HG03571 (cell line): ENCODE measurements around the gene ARID3A.
"Not testable (repeated sequence)": the region's sequence is repeated elsewhere in the genome, so short reads cannot be mapped to it uniquely, and the experiment has no call there.

Experiments
- ATAC-seq: cut with Tn5 transposase; IDR thresholded peaks from one replicate; pipeline ENCODE4 v1.9.1; 2021; ENCODE audit not compliant: unreplicated experiment

ARID3A gene

DNA sequence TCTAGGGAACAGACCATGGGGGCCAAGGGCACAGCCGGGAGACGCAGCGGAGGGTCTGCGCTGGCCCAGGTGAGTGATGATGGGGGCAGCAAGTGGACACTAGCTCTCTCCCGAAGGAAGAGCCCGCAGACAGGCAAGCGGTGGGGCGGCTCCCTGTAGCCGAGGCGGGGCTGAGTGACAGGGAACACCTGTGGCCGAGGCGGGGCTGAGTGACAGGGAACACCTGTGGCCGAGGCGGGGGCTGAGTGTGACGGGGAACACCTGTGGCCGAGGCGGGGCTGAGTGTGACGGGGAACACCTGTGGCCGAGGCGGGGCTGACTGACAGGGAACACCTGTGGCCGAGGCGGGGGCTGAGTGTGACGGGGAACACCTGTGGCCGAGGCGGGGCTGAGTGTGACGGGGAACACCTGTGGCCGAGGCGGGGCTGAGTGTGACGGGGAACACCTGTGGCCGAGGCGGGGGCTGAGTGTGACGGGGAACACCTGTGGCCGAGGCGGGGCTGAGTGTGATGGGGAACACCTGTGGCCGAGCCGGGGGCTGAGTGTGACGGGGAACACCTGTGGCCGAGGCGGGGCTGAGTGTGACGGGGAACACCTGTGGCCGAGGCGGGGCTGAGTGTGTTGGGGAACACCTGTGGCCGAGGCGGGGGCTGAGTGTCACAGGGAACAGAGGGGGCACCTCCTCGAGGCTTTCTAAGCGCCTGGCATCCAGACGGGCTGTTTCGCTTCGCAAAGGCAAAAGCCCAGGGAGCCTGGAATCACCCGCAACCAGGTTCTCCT is 34.2 kb upstream of the ARID3A start:
- not testable (repeated sequence) for ATAC-seq

GRCh38 chr19:892243-892893 is 33.5 kb upstream of the ARID3A start:
- ATAC-seq = no peak

- ATAC-seq = peak; percentile 66
Observed at GRCh38 chr19:892894-893689, 32.7 kb upstream of the ARID3A start, which contains the start of the genes MED16 and RNU6-9. MED16 (minus strand) TSS chr19:893187; CDS start chr19:891131, 2,056 bp downstream. RNU6-9 (plus strand) TSS chr19:893484.

DNA sequence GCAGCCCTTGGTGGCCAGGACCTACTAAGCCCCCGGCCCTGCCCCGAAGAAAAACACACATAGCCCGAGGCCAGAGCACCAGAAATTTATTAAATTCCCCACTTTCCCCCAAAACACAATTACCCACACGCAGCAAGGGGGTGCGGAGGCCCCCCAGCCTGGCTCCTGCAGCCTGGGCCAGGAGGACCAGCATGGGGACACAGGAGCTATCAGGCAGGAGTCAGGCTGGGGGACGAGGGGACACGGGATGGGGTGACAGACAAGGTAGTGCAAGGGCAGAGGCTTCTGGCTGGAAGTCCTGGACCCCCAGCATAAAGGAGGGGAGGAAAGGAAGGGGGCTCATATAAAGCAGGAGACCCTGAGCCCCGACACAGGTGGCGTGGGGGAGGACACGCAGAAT is 29.4 kb upstream of the ARID3A start:
- no peak for ATAC-seq

DNA sequence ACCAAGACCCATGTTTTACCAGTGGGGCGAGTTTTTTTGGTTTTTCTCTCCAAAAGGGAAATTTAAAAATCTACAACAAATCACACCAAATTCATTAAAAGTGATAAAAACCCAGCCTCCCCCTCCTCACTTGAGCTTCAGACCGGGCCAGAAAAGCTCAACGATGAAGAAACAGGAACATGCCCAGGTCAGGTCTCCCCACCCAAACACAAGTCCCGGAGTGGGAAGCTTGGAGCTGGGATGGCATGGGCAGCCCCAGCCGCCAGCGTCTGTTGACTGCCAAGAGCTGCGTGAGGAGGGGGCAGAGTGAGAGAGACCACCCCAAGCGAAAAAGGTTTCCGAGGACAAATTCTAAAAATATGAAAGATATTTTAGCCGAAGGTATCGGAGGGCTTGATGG is 28.8 kb upstream of the ARID3A start:
- no peak for ATAC-seq

DNA sequence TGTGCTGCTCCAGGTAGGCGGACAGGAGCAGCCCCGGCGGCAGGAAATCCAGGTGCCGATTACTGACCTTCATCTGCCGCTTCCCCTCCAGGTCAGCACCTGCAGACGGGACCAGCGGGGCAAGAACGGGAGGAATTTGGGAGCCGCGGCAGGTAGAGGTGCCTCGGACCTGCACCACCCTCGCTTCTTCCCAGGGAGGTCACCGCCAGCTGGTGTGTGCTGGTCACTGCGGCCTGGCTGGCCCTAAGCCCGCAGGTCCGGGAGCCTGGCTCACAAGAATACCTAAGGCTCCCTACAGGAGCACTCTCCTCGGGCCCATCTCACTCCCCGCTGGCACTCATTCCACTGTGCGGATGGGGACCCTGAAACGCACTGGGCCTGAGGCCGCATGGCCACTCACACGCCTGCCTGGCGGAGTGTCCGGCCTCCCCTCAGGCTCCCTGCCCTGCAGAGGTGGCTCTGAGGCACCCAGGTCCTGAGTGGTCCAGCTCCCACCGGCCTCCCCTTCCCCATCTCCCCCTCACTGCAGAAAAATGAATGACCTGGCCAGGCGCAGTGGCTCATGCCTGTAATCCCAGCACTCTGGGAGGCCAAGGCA is 28.3 kb upstream of the ARID3A start:
- no peak for ATAC-seq

DNA sequence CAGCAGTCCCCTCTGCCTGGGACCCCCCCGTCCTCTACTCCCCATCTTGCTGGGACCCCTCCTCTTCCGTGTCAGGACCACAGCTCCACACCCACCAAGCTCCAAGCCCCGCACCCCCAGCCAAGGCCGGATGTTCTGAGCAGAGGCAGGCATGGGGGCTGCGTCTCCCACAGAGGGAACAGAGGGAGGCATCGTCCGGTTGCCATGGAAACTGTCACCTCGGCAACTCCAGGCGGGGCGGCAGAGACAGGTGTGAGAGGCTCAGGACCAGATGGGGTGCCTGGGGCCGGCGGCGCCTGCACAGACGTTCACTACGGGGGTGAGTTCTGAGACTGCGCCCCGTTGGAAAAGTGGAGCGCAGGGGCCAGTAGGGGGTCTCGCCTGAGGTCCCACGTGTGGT is 27.2 kb upstream of the ARID3A start:
- no peak for ATAC-seq

DNA sequence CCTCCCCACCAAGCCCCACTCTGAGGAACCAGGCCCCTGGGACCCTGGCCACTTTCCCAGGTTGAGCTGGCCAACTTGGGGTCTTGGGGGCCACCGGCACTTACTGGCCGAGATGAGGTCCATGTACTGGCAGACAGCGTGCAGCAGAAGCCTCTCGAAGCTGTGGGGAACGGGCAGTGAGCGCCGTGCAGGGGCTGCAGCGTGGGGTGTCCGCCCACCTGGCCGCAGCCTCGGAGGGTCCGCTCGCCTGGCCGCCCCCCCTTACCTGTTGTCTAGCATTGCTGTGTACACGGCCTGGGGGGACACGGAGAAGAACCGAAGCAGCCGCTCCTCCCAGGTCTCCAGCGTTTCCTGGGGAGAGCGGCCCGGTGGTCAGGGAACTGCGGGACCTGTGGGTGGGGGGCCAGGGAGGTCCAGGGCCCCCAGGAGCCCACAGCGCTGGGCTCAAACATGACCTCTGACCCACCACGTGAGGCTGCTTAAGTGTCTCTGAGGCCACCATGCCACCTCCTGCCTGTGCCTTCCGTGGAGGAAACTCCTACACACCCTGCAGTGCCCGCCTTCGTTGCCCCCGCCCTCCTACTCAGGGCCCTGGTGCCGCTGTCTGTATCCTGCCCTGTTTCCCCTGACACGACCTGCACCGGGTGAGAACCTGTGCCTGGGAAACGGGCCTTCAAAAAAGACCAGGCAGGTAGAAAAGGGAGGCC is 26.3 kb upstream of the ARID3A start:
- ATAC-seq = no peak

GRCh38 chr19:900043-900301 is 25.9 kb upstream of the ARID3A start:
- ATAC-seq = no peak

DNA sequence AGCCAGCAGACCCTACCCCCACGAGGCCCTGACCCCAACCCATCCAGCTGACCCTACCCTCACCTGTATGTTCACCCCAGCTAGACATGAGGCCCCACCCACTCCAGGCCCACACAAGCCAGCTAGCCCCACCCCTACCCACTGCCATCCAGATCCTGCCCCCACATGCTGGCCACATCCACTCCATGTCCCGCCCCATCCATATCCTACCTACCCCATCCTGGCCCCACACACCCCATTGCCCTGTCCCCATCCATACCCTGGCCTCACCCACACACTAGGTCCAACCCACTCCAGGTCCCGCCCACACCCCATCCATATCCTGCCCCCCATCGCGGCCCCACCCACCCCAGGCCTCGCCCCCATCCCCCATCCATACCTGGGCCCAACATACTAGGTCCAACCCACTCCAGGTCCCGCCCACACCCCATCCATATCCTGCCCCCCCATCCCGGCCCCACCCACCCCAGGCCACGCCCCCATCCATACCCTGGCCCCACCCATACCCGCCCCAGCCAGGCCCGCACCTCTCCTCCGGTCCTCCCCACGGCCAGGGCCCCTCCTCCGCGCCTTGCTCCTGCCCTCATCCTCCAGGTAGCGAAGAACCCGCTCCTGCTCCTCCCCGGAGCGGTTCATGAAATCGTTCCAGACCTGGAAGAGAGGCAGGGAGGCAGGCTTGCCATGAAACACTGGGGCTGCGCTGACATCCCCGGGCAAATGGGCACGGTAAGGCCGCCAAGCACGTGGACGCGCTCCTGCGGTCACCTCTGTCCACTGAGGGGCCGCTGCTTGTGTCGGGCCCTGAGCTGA is 25.3 kb upstream of the ARID3A start:
- no peak for ATAC-seq

- no peak for ATAC-seq
Observed at GRCh38 chr19:901216-902092, 24.4 kb upstream of the ARID3A start.

- ATAC-seq = no peak
Observed at GRCh38 chr19:902093-902370, 23.8 kb upstream of the ARID3A start.

GRCh38 chr19:902446-903226 is 23.2 kb upstream of the ARID3A start:
- ATAC-seq = no peak

DNA sequence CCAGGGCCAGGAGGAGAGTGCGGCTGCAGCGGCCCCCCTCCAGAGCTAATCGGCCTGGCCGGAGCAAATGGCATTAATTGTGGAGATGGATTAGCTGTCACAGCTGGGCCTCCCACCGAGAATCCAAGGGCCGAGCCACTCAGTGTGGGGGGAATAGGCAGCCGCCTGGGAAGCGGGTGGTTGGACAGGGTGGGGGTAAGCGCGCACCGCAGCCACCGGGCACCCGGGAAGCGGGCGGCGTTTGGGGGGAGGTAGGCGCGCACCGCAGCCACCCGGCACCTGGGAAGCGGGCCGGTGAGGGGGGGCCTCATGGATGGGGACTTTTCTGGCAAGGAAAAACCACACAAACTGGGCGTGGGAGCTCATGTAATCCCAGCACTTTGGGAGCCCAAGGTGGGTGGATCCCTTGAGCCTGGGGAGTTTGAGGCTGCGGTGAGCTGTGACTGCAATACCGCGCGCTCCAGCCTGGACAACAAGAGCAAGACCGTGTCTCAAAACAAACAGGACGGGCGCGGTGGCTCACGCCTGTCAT is 22.5 kb upstream of the ARID3A start:
- no peak for ATAC-seq

GRCh38 chr19:904545-904944 is 21.3 kb upstream of the ARID3A start:
- no peak for ATAC-seq

- no peak for ATAC-seq
Observed at GRCh38 chr19:906480-906879, 19.4 kb upstream of the ARID3A start.

- ATAC-seq = no peak
Observed at GRCh38 chr19:907183-907853, 18.5 kb upstream of the ARID3A start.
